Germinal center (tissue), 1 donor: ENCODE results near the gene MYBPC3.
A peak's percentile ranks its signal among the peaks of the same experiment; 100 is the strongest.
"Not testable (repeated sequence)": the region's sequence is repeated elsewhere in the genome, so short reads cannot be mapped to it uniquely, and the experiment has no call there.

Experiments
- DNase-seq: peaks from one replicate; pipeline ENCODE4 v3.0.0; 2012; ENCODE audit warnings: mixed read lengths, low spot score

Gene MYBPC3

DNA sequence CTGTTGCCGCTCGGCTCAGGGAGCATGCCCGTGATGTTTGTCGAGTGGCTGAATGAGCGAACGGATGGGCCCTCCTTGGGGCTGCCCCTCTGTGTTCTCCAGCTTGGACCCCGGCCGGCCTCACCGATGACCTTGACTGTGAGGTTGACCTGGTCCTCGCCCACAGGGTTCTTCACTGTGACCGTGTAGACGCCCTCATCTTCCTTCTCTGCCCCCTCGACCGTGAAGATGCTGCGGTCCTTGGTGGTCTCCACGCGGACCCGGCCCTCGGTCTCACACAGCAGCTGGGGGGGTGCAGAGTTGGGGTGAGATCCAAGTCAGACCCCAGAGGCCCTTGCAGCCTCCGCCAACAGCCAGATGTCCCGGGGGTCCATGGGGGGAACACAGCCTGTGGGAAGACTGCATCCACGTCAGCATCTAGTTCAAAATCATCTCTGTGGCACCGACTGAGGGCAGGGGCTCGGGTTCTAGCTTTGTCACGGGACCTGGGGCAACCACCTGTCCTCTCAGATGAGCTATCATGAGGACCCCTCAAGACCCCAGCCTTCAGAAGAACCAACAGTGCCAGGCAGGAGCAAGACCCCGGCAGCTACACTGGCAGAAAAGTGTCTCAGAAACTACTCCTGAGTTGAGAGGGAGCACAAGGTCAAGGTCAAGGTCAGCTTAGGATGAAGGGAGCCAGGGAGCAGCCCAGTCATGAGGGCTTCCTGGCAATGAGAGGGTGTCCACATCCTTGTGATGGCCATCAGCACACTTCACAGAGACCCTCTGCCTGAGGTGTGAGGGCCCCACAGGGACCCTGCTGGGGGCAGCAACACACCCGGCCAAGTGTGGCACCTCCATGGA is 13.9 kb downstream of the MYBPC3 start:
- no peak for DNase-seq

DNA sequence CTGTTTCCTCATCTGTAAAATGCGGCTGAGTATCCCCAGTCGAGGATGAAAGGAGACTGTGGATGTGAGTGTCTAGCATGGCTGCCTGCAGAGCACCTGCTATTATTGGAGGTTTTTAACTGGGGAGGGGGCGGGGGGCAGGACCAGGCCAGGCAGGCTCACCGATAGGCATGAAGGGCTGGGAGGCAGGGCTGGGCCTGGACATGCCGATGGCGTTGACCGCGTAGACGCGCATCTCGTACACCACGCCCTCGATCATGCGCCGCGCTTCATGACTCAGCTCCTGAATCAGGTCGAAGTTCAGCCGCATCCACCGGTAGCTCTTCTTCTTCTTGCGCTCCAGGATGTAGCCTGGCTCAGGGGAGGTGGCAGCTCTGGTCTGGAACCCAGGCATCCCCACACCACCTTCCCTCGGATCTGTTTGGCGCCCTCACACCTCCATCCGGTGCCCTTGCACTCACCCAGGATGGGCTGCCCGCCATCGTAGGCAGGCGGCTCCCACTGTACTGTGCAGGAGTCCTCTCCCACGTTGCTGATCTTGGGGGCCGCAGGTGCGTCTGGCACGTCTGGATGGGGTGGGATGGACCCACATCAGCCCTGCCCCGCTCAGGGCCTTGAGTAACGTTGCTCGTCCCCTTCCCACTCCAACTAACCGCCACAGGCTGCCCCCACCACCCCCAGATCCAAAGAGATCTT is 15.1 kb downstream of the MYBPC3 start:
- DNase-seq = no peak

GRCh38 chr11:47336595-47336994 is 15.9 kb downstream of the MYBPC3 start:
- DNase-seq = no peak

DNA sequence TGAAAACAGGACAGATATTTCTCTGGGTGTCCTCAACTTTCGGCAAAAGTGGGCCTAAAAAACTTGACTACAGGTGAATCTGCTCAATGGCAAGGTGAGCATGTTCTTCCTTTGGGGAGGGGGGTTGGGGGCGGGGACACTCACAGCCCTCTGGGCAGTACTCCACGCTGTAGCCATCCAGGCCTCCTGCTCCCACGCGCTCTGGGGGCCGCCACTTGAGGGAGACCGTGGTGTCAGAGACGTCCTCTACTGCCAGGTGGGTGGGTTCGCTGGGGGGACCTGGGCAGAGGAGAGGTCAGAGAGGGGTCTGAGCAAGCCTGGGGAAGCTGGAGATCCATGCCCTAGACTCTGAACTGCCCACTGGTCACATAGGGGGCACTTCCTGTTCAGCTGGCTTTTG is 16.8 kb downstream of the MYBPC3 start:
- no peak for DNase-seq

- DNase-seq = not testable (repeated sequence)
Observed at GRCh38 chr11:47334699-47335411, 17.6 kb downstream of the MYBPC3 start.

- DNase-seq = no peak
Observed at GRCh38 chr11:47333886-47334443, 18.5 kb downstream of the MYBPC3 start.

- DNase-seq = no peak
Observed at GRCh38 chr11:47333526-47333845, 19.0 kb downstream of the MYBPC3 start.

- no peak for DNase-seq
Observed at GRCh38 chr11:47332791-47333525, 19.5 kb downstream of the MYBPC3 start.

DNA sequence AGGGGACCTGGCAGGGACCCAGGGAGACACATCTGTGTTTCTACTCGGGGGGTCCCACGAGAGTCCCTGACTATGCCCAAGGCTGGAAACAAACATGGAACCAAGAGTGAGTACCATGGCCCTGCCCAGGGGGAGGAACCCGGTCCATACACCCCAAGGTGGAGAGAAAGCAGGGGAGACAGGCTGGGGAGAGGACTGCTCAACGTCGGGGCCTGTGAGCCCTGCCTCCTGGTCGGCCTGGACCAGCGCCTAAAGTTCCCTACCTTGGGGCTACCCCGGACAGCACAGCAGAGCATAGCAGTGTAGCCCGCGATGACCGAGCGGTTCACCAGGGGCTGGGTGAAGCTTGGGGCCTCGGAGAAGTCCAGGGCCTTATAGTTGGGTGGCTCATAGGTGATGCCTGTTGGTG is 20.2 kb downstream of the MYBPC3 start:
- no peak for DNase-seq

DNA sequence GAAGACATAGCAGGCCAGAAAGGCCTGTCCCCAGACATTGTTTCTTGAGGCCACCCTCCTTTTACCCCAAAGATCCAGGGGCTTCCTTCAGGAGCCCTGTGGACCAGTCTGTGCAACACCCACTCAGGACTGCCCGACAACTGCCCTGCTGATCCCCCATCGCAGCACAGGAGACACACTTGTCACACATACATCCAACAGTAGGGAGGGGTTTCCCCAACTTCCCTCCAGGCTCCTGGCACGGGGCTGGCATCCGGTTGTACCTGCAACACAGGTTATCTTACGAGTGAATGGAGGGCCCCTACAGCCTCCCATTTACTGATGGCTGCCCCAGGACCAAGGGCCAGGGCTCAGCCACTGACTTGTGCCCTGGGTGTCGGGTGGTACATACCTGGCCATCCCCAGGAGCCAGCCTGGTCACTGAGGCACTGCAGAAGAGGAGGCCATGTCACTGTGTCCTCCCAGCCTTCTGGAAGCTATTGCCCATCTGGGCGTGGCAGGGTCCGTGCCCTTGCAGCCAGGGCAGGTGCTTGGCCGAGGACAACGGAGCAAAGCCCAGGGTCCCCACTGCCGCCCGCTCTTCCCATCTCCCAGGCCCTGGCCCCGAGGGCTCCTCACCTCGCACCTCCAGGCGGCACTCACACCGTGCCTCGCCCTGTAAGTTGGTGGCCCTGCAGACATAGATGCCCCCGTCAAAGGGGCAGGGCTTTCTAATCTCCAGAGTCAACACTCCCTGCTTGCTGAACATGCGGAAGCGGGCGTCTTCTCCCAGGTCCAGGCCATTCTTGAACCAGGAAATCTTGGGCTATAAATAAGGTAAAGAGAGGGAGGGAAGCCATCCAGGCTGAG is 20.8 kb downstream of the MYBPC3 start:
- no peak for DNase-seq

- DNase-seq = no peak
Observed at GRCh38 chr11:47329987-47330931, 22.2 kb downstream of the MYBPC3 start.

DNA sequence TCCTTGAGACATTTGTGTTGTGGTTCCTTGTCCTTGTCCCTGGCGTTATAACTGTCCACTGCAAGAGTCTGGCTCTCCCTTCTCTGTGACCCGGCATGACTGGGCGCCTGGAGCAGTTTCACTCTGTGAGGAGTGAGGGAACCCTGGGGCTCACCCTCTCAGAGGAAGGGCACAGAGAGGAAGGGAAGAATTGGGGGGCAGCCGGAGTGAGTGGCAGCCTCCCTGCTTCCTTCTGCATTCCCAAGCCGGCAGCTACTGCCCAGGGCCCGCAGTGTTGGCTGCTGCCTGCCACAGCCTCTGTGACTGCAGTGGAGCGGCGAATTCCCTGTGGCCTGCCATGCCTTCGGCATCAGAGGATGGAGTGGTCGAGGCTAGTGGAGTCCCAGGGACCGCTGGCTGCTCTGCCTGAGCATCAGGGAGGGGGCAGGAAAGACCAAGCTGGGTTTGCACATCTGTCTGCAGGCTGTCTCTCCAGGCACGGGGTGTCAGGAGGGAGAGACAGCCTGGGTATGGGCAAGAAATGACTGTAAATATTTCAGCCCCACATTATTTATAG is 23.0 kb downstream of the MYBPC3 start:
- no peak for DNase-seq

- peak; percentile 76 for DNase-seq
Observed at GRCh38 chr11:47328449-47329390, 23.8 kb downstream of the MYBPC3 start.

DNA sequence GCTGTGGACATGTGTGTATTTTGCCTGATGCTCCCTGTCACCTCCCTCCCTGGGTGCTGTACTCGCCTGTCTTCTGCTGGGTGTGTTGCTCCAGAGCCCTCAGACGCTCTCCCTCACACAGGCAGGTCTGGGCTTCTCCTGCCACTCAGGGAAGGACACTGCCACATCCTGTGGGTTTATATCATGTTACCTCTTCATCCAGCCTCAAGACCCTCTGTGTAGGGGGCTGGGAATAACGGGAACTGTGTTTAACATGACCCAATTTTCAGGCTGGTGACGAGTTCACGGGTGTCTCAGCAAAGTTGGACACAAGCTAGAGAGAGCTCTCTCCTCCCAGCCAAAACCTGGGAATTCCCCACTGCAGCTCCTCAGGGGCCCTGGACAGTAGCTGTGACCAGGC is 24.6 kb downstream of the MYBPC3 start:
- DNase-seq = no peak

DNA sequence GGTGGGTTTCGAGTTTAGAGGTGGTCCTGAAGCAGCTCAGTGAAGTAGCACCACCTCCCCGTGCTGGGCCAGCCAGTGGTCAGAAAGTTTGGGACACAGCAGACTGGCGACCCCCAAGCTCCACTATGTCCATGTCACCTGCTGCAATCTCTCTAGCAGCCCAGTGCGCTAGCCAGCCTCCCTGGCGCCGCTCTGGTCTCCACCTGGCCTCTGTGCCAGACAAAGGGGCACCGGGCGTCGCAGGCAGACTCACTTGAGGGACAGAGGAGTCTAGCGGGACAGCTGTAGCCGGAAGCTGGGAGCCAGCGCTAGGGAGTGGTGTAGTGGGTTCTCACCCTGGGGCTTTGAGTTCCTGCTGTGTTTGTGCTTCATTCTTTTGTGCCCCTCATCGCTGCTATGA is 25.5 kb downstream of the MYBPC3 start:
- DNase-seq = no peak

- no peak for DNase-seq
Observed at GRCh38 chr11:47326198-47326597, 26.3 kb downstream of the MYBPC3 start.

GRCh38 chr11:47325271-47326041 is 27.0 kb downstream of the MYBPC3 start:
- no peak for DNase-seq

DNA sequence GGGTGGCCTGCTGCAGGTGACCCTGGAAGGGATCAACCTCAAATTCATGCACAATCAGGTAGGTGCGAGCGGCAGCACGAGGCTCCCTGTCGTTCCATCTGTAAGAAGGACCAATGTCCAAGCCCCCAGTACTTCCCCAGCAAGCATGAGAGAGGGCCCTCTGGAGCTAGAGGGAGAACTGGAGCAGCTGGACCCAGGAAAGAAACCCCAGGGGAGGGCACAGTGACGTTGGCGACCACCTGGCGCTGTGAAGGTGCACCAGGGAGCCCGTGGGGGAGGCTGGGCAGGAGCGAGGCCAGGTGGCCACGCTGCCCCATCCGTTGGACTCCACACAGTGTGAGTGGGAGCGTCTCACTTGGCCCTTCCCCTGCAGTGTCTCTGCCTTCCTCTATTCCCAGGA is 28.0 kb downstream of the MYBPC3 start:
- no peak for DNase-seq
